K562 treated with DMSO at 1 percent for 24 hours (cell line): Measurements from ENCODE around the gene PPIP5K1. TPM values are rescaled to one million over a fixed set of nuclear protein-coding genes. Genes with fewer than 3 reads are reported as not detected.

ENCODE experiments used
- total RNA-seq: library from RNA; unstranded; fragments of 300-600 nt; gene quantifications from 2 replicates; pipeline ENCODE4 v1.2.3, GENCODE V29; 2022; ENCODE audit warnings: low read depth; ENCODE audit not compliant: insufficient read depth

The PPIP5K1 gene
- total RNA-seq: 28.3 and 35.7 TPM in 2 replicates

DNA sequence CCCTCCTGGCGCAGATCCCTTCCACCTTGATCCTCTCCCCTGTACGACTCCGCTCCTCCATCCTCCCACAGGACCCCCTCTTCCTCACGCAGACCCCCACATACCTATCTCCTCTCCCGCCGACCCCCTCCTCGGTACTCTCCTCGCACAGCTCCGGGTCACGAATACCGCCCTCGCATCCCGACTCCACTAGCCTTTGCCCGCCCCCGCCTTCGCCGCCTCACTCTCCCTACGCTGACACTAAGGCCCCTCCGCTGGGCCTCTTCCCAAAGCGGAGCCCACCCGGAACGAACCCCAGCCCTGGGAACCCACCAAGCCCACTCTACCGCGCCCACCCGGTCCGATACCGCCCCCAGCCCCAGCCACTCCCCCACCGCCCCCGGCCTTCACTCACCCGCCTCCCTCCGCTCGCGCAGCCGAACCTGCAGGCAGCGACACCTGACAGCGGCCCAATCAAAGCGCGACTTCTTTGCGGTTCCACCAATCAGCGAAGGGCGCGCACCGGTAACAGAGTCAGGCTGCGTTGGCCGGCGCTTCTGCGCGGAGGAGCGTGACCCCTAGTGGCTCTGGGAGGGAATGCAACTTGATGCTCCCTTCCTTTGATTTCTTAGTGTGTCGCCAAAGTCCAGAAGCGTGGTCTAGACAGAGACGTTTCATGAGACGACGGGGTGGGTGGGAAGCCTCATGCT is at the start of gene PPIP5K1:
Gene PPIP5K1, minus strand, starts transcription at position 431 of the 689 bp plus-strand sequence. CDS start 5,704 bp downstream, outside the sequence.

DNA sequence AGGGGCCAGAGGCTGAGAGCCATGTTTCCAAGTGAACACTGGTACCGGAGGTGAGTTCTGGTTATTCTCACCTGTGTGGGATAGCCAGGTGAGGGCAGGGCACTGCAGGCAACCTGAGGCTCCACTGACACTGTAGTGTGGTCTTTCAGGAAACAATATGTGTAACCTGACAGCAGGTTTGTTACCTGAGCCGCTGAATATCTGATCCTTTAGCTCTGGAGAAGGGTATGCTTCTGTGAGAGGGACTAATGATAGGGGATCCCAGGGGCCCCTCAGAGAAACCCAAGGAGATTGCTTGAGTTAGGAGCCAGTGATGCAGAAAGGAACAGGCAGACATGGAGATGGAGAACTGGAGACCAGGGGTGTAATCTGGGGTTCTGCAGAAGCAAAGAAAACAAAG is 28.7 kb upstream of the PPIP5K1 start, which contains the start of gene STRC:
Gene STRC, minus strand, starts transcription at position 101 of the 400 bp plus-strand sequence. Its CDS starts 78 bp downstream, at position 23.

DNA sequence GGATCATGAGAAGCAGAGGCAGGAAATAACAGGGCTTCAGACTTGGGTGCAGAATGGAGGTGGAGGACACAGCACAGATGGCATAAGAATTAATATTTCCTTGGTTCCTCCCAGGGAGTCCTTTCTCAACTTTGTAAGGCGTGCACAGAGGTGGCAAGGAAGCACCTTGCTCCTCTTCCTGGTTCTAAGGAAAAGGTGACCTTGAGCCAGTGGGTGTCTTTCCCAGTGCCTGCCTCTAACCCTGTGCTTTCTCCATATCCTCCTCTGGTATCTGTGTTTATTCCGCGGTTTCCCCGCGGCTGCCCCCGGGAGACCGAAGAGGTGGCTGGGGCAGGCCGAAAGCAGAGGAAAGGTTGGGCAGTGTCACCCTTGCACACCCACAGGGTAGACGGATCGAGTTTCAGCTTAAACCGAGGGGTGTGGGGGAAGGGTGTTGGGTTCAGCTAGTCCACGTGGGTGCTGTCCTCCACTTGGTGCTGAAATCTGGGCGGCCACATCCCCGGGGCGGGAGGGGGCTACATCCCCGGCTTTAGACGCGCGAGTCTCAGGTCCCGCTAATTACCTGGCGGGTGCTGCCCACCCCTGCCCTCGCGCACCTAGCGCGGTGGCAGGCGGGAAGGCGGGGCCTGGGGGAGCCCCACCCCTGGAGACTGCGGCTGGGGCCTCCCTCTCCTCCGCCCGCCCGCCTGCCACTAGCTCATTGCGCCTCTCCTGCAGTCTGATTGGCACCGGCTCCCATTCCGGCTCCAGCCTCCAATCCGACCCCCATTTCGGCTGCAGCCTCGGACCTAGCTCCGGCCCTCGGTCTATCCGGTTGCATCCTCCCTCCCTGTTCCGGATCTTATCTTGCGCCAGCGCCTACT is 3.6 kb upstream of the PPIP5K1 start, which contains the start of gene CKMT1B:
Gene CKMT1B, plus strand, starts transcription at position 700 of the 863 bp plus-strand sequence. CDS start 192 bp downstream, outside the sequence.

GRCh38 chr15:43517354-43518196 is 72.4 kb downstream of the PPIP5K1 start, which contains the start of gene MAP1A:
Gene MAP1A (plus strand): TSS chr15:43517608. CDS start chr15:43521474, 3,866 bp downstream.

DNA sequence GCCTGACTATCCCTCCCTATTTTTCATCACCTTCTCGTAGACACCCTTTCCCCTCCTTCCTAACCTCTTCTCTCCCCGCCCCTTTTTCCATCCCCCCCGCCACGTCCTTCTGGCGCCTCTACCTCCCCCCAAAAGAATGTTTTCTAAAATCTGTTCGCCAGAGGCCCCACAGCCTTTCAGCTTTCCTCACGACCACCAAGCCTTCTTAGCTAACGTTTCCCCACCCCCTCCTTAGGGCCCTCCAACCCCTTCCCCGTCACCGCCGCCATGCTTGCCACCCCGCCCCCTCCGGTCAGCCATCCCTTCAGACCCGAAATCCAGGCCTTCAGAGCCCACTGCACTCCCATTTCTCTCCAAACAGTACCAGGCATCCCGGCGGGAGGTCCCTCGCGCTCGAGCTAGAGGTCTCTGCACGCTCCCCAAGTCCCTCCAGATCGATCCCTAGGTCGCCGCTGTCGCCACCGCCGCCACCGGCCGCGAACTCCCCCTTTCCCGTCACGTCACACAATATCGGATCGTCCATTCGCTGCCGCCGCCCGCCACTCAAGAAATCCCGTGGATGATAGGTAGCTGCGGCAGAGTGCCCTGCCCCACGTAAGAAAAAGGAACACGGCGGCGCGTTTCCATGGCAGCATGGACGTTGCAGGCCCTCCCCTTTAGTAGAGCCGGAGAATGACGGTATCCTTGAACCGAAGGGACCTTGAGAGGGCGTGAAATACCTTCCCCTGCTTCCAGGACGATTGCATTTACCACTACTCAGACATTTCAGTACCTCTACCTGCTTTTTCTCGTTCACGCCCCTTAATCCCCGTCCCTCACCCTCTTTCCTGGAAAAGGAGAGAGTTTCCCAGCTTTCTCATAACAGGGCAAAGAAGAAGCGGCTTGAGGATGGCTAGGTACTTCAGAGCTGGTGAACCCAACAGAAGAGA is 97.1 kb downstream of the PPIP5K1 start, which contains the start of gene TP53BP1:
Gene TP53BP1, minus strand, starts transcription at position 484 of the 929 bp plus-strand sequence. Its CDS starts 113 bp downstream, at position 371.

Other genes starting within 250 kb of the PPIP5K1 start
- gene ZSCAN29, start 219.2 kb downstream of the PPIP5K1 start, total RNA-seq: 16.4 and 19.4 TPM in 2 replicates
- 24.6 and 27.8 TPM in 2 replicates for gene TUBGCP4, start 219.1 kb downstream of the PPIP5K1 start, total RNA-seq
- 25.1 and 27.4 TPM in 2 replicates for gene TP53BP1, start 97.1 kb downstream of the PPIP5K1 start, total RNA-seq
- 24.5 and 26.4 TPM in 2 replicates for gene MAP1A, start 72.6 kb downstream of the PPIP5K1 start, total RNA-seq
- 1.1 and 2.4 TPM in 2 replicates for gene CKMT1B, start 3.8 kb upstream of the PPIP5K1 start, total RNA-seq
- gene STRC, start 28.6 kb upstream of the PPIP5K1 start, total RNA-seq: 0.13 TPM in 1 of 2 replicates, not detected in the other
- 1.2 and 1.5 TPM in 2 replicates for gene CATSPER2, start 58.6 kb upstream of the PPIP5K1 start, total RNA-seq
- gene CKMT1A, start 103.7 kb upstream of the PPIP5K1 start, total RNA-seq: 0.63 and 1.1 TPM in 2 replicates
- gene PDIA3, start 156.2 kb upstream of the PPIP5K1 start, total RNA-seq: 118 and 122 TPM in 2 replicates
- gene ELL3, start 186.8 kb upstream of the PPIP5K1 start, total RNA-seq: 1.9 and 4.7 TPM in 2 replicates
- gene SERF2, start 202.1 kb upstream of the PPIP5K1 start, total RNA-seq: 415 and 475 TPM in 2 replicates
- gene SERINC4, start 210.0 kb upstream of the PPIP5K1 start, total RNA-seq: 0.65 and 1.3 TPM in 2 replicates
- gene HYPK, start 210.4 kb upstream of the PPIP5K1 start, total RNA-seq: 3.9 and 5.1 TPM in 2 replicates
- 46.9 and 54.4 TPM in 2 replicates for gene MFAP1, start 234.5 kb upstream of the PPIP5K1 start, total RNA-seq
- 16.5 and 17.2 TPM in 2 replicates for gene WDR76, start 236.8 kb upstream of the PPIP5K1 start, total RNA-seq